B cell (primary cell): ENCODE data around the gene NOTCH1. TPM values are rescaled to one million over a fixed set of nuclear protein-coding genes. Genes with fewer than 3 reads are reported as not detected.

ENCODE experiments used
- ATAC-seq: fragments of 200-7000 bp; cut with Tn5 transposase; one replicate; pipeline ENCODE4 v1.10.0; 2021; ENCODE audit warnings: low read depth, mild to moderate bottlenecking, moderate number of reproducible peaks, moderate library complexity
- CTCF ChIA-PET: fragments of 350-600 bp; sonication (Branson Sonifier 250); formaldehyde crosslinking; loops from one replicate; lab custom pipeline; 2021; ENCODE audit warnings: antibody characterized with exemption, inconsistent platforms; lab: Charles Lee
- POLR2A ChIA-PET: fragments of 350-600 bp; sonication (Branson Sonifier 250); formaldehyde crosslinking; loops from one replicate; lab custom pipeline; 2021; ENCODE audit warnings: antibody characterized with exemption; lab: Charles Lee
- DNase-seq: peaks from one replicate; pipeline ENCODE4 v3.0.0; 2013
- H2AFZ ChIP-seq: 2 replicates; pipeline ENCODE4 v1.6.1; 2012; ENCODE audit warnings: mild to moderate bottlenecking, low read depth, low read length; ENCODE audit not compliant: insufficient read depth, poor library complexity, severe bottlenecking
- H3K27ac ChIP-seq, 2 donors: 1 replicate in 1 of 2; 2 replicates in 1 of 2; pipeline ENCODE4 v1.5.1; 2012 to 2013; ENCODE audit warnings: low read length in 2 of 2, mild to moderate bottlenecking in 2 of 2, moderate library complexity in 1 of 2
- H3K27me3 ChIP-seq, 4 experiments: fragments of 200-600 bp in 1 of 4; sonication (generic) in 1 of 4; replicated peaks in 1 of 4; 1 replicate in 2 of 4; 2 replicates in 2 of 4; pipeline versions ENCODE4 v1.6.1 to v1.7.0; 2013 to 2016; ENCODE audit warnings: low read length in 3 of 4, mild to moderate bottlenecking in 2 of 4, mixed read lengths in 1 of 4, moderate library complexity in 1 of 4; ENCODE audit not compliant: insufficient read depth in 4 of 4, control insufficient read depth in 3 of 4; ENCODE audit errors: control extremely low read depth in 1 of 4
- H3K36me3 ChIP-seq, 2 experiments: replicated peaks in 1 of 2; 1 replicate in 1 of 2; 2 replicates in 1 of 2; pipeline versions ENCODE4 v1.6.1 to v1.7.1; 2013; ENCODE audit warnings: low read length in 1 of 2; ENCODE audit not compliant: insufficient read depth in 2 of 2, control insufficient read depth in 1 of 2; ENCODE audit errors: control extremely low read depth in 1 of 2, extremely low read depth in 1 of 2
- H3K4me1 ChIP-seq, 2 donors: fragments of 200-600 bp in 1 of 2; sonication (generic) in 1 of 2; 1 replicate in 1 of 2; 2 replicates in 1 of 2; pipeline versions ENCODE4 v1.5.1 to v1.6.1; 2013 to 2017; ENCODE audit warnings: low read length in 2 of 2; ENCODE audit not compliant: control insufficient read depth in 2 of 2, insufficient read depth in 2 of 2
- H3K4me2 ChIP-seq: replicated peaks from 2 replicates; pipeline ENCODE3; 2012; ENCODE audit warnings: mild to moderate bottlenecking, low read depth, low read length; ENCODE audit not compliant: poor library complexity, severe bottlenecking
- H3K4me3 ChIP-seq, 5 experiments: fragments of 200-600 bp in 1 of 5; sonication (generic) in 1 of 5; 1 replicate in 3 of 5; 2 replicates in 2 of 5; pipeline versions ENCODE4 v1.5.1 to v1.7.0; 2011 to 2016; ENCODE audit warnings: low read length in 4 of 5, mild to moderate bottlenecking in 4 of 5, low read depth in 2 of 5, control low read depth in 1 of 5, moderate library complexity in 1 of 5; ENCODE audit not compliant: insufficient read depth in 1 of 5; ENCODE audit errors: control extremely low read depth in 1 of 5, extremely low read depth in 1 of 5
- H3K79me2 ChIP-seq: fragments of 200-600 bp; sonication (generic); one replicate; pipeline ENCODE4 v1.6.0; 2016; ENCODE audit warnings: low read length; ENCODE audit not compliant: control insufficient read depth, insufficient read depth
- H3K9ac ChIP-seq: fragments of 200-600 bp; sonication (generic); 2 replicates; pipeline ENCODE4 v1.6.1; 2017; ENCODE audit warnings: mild to moderate bottlenecking, low read length, moderate library complexity
- H3K9me3 ChIP-seq, 3 donors: one replicate each; pipeline versions ENCODE4 v1.6.1 to v1.7.1; 2013; ENCODE audit warnings: low read length in 2 of 3; ENCODE audit not compliant: control insufficient read depth in 2 of 3, insufficient read depth in 1 of 3; ENCODE audit errors: control extremely low read depth in 1 of 3
- H4K20me1 ChIP-seq: 2 replicates; pipeline ENCODE4 v1.6.0; 2012; ENCODE audit warnings: mild to moderate bottlenecking, low read length; ENCODE audit not compliant: insufficient read depth, control insufficient read depth, poor library complexity, severe bottlenecking
- H3K27ac Mint-ChIP-seq: one replicate; pipeline ENCODE4 v1.8.0; 2021; ENCODE audit warnings: mixed read lengths
- H3K27me3 Mint-ChIP-seq: one replicate; pipeline ENCODE4 v1.8.0; 2021; ENCODE audit warnings: mixed read lengths
- H3K4me1 Mint-ChIP-seq: one replicate; pipeline ENCODE4 v1.8.0; 2021; ENCODE audit warnings: mixed read lengths
- H3K4me3 Mint-ChIP-seq: one replicate; pipeline ENCODE4 v1.8.0; 2021; ENCODE audit warnings: mixed read lengths
- H3K9me3 Mint-ChIP-seq: one replicate; pipeline ENCODE4 v1.8.0; 2022; ENCODE audit warnings: mixed read lengths; ENCODE audit not compliant: insufficient read depth
- CTCF ChIP-seq: fragments of 200-600 bp; IDR thresholded peaks from one replicate; pipeline ENCODE4 v1.8.0; 2022; ENCODE audit warnings: antibody characterized with exemption, mild to moderate bottlenecking
- EZH2 ChIP-seq: IDR thresholded peaks from 2 replicates; pipeline ENCODE4 v1.6.1; 2012; ENCODE audit warnings: borderline replicate concordance, low read depth, mild to moderate bottlenecking, moderate library complexity, low read length; ENCODE audit not compliant: insufficient read depth, poor library complexity, severe bottlenecking
- WGBS: methylation state at CpG from one replicate; pipeline ENCODE4 v1.1.5; 2013; ENCODE audit warnings: missing lambda C conversion rate; ENCODE audit not compliant: insufficient coverage; 5-methylcytosine and 5-hydroxymethylcytosine counted together
- intact Hi-C: fragments of 100-400 bp; cut with micrococcal nuclease; formaldehyde crosslinking; loops from one replicate; pipeline ENCODE4 v1.10.0; 2022
- polyA plus RNA-seq: library from polyadenylated mRNA; depleted of rRNA; stranded (reverse); fragments of >200 nt; gene quantifications from 2 replicates; pipeline ENCODE4 v1.2.3, GENCODE V29; 2012
- total RNA-seq, 2 donors: library from RNA; stranded (reverse); fragments of 120-200 nt in 1 of 2; gene quantifications; 1 replicate in 1 of 2; 2 replicates in 1 of 2; pipeline versions ENCODE4 v1.2.3 to v1.2.4, GENCODE V29; 2013 to 2022

NOTCH1 gene
- total and polyA plus RNA-seq, 2 donors (not counting 1 experiment from before 2014, with no cell fraction given): 16.6 to 38.5 TPM

- H3K36me3 ChIP-seq: no peaks in the 10 kb centered on the region
- Mint-ChIP-seq H3K27me3 (peaks cover 9% of the 10 kb centered on the region), H3K9me3 (no peaks in the 10 kb centered on the region), H3K4me3 (peak overlapping the region; percentile 57), H3K27ac (peak overlapping the region; percentile 56), H3K4me1 (peaks cover 20% of the 10 kb centered on the region)
- H4K20me1 ChIP-seq: no peaks in the 10 kb centered on the region
- CTCF ChIA-PET: interaction anchor here (1.6 kb wide), 1 partner anchor 104 kb away, joined by 6 read pairs; no protein-coding TSS in a partner anchor
- H3K27ac ChIP-seq: no peak overlapping the region
- H3K4me2 ChIP-seq: peak overlapping the region; percentile 78
- peak; percentile 32 for DNase-seq
- peaks cover 24 to 26% of the 10 kb centered on the region in 2 donors for H3K4me1 ChIP-seq
- POLR2A ChIA-PET: interaction anchor here (0.6 kb wide), 1 partner anchor 39 kb away, joined by 3 read pairs; no protein-coding TSS in a partner anchor
- no peak overlapping the region for H3K4me3 ChIP-seq
- peak overlapping the region; percentile 29 for H3K9ac ChIP-seq
- peaks cover 0 to 9% (median 0%) of the 10 kb centered on the region in 3 donors for H3K9me3 ChIP-seq
- no peaks in the 10 kb centered on the region for H3K79me2 ChIP-seq
- TF ChIP-seq CTCF: no peak
- no peak for TF ChIP-seq EZH2
- H3K27me3 ChIP-seq: peaks cover 0 to 47% (median 13%) of the 10 kb centered on the region in 4 experiments
- intact Hi-C loops: loop anchor here (2.0 kb wide), 1 partner anchor 14 kb away; no protein-coding TSS in a partner anchor
- H2AFZ ChIP-seq: peak overlapping the region; percentile 51
- WGBS: 34% methylated on average over 15 of the region's 21 CpGs
- ATAC-seq: no peak
These were observed 43.0 kb upstream of the NOTCH1 start for GRCh38 chr9:136588663-136589464.
